GM18909 (cell line): ENCODE results near the gene PTH2R.

Experiments
- ATAC-seq: cut with Tn5 transposase; IDR thresholded peaks from one replicate; pipeline ENCODE4 v1.9.1; 2021; ENCODE audit warnings: mild to moderate bottlenecking; ENCODE audit not compliant: unreplicated experiment, poor library complexity

The PTH2R gene

DNA sequence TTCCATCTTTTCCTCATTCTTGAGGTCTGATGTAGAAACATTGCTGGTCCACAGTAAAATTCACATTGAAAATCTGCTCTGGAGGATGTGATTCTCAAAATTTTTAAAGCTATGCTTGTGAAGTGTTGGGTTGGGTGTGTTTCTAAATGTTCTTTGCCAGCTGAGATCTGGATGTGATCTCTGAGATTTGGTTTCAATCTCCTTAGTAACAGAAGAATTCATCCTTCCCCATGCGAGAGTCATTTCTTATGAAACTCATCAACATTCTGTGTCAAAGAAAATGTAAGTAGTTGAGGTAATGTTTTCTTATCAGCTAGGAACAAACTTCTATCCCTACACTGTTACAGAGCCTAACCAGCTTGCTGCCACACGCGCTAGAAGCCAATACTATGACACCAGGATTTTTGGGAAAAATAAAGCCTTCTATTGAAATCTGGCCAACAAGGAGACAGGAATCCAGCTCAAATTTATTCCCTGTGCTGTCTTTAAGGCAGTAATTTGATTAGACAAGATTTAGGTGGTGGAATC, 134.9 kb downstream of the PTH2R start:
- no peak for ATAC-seq

DNA sequence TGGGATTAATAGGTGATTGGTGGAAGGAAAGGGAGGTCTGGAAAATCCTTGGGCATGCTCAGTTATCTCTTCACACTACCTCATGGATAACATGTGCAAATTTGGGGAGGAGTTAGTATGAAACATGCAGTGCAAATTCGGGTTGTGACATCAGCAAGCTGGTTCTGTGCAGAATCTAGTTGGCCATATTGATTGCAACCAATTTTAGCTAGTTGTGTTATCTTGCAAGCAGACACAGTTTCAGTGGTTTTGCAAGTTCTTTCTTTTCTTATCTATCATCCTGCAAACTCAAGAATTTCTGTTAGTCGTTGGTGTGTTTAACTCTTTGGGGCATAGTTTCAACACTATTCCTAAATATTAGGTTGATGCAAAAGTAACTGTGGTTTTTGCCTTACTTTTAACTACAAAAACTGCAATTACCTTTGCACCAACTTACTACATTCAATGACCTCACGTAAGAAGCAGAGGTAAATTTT, 135.4 kb downstream of the PTH2R start:
- ATAC-seq = no peak

DNA sequence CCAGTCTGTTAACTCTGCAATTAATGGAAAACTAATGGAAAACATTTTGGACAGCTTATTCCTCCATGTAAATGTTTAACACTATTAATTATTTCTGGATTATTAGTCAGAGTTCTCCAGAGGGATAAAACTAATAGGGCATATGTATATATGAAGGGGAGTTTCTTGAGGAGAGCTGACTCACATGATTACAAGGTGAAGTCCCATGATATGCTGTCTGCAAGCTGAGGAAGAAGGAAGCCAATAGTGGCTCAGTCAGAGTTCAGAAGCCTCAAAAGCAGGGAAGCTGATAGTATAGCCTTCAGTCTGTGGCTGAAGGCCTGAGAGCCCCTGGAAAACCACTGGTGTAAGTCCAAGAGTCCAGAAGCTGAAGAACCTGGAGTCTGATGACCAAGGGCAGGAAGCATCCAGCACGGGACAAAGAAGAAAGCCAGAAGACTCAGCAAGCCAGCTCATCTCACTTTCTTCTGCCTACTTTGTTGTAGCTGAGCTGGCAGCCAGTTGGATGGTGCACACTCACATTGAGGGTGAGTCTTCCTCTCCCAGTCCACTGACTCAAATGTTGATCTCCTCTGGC, 136.0 kb downstream of the PTH2R start:
- ATAC-seq = no peak
